Urinary bladder (tissue), 2 donors: Measurements from ENCODE around the gene RAD9B. TPM values are rescaled to one million over a fixed set of nuclear protein-coding genes. Genes with fewer than 3 reads are reported as not detected.

Experiments used
- polyA plus RNA-seq: library from polyadenylated mRNA; stranded (reverse); fragments of 200-250 nt; gene quantifications from one replicate; pipeline ENCODE4 v1.2.3, GENCODE V29; 2013
- small RNA-seq: library from RNA; depleted of rRNA; stranded (forward); fragments of <200 nt; gene quantifications from one replicate; pipeline ENCODE3, GENCODE V24; 2014
- total RNA-seq: library from RNA; depleted of rRNA; stranded (reverse); fragments of >200 nt; gene quantifications from one replicate; pipeline ENCODE4 v1.2.3, GENCODE V29; 2014
- donor health status: healthy.

Gene RAD9B
- total and polyA plus RNA-seq, 2 donors, result 0.51 to 2.1 TPM

Small RNA genes within 50 kb of the gene (small RNA-seq; reads per million reads assigned to genes)
- not detected for gene RF00278

Other genes with a start within 250 kb of the RAD9B start
- 138 TPM for gene ATP2A2, start 221.1 kb upstream of the RAD9B start, total RNA-seq
- 173 TPM for gene ATP2A2, start 221.1 kb upstream of the RAD9B start, polyA plus RNA-seq
- 56.6 TPM for gene ANAPC7, start 98.6 kb upstream of the RAD9B start, total RNA-seq
- gene ANAPC7, start 98.6 kb upstream of the RAD9B start, polyA plus RNA-seq, result 39.4 TPM
- 151 TPM for gene ARPC3, start 52.0 kb upstream of the RAD9B start, total RNA-seq
- gene ARPC3, start 52.0 kb upstream of the RAD9B start, polyA plus RNA-seq, result 220 TPM
- gene GPN3, start 34.1 kb upstream of the RAD9B start, total RNA-seq, result 17.2 TPM
- gene GPN3, start 34.1 kb upstream of the RAD9B start, polyA plus RNA-seq, result 41.2 TPM
- 17.0 TPM for gene FAM216A, start 33.5 kb upstream of the RAD9B start, total RNA-seq
- 10.7 TPM for gene FAM216A, start 33.5 kb upstream of the RAD9B start, polyA plus RNA-seq
- gene VPS29, start 220 bp upstream of the RAD9B start, total RNA-seq, result 114 TPM
- 158 TPM for gene VPS29, start 220 bp upstream of the RAD9B start, polyA plus RNA-seq
- 15.0 TPM for gene PPTC7, start 81.0 kb downstream of the RAD9B start, total RNA-seq
- gene PPTC7, start 81.0 kb downstream of the RAD9B start, polyA plus RNA-seq, result 20.8 TPM
- 82.5 TPM for gene TCTN1, start 111.8 kb downstream of the RAD9B start, total RNA-seq
- gene TCTN1, start 111.8 kb downstream of the RAD9B start, polyA plus RNA-seq, result 22.5 TPM
- 9.9 TPM for gene HVCN1, start 186.8 kb downstream of the RAD9B start, total RNA-seq
- 9.7 TPM for gene HVCN1, start 186.8 kb downstream of the RAD9B start, polyA plus RNA-seq
- gene PPP1CC, start 240.6 kb downstream of the RAD9B start, total RNA-seq, result 203 TPM
- gene PPP1CC, start 240.6 kb downstream of the RAD9B start, polyA plus RNA-seq, result 110 TPM